ENCODE measurements around the gene NTNG2. TPM values are rescaled to one million over a fixed set of nuclear protein-coding genes. Genes with fewer than 3 reads are reported as not detected.

Gene NTNG2
- total RNA-seq, 4 donors from 2014 or later: 0.44 to 1.2 (median 0.75) TPM

- no peak overlapping the region for H3K4me3 ChIP-seq (replicated peaks in 1 of 3)
- peaks cover 7 to 9% of the 10 kb centered on the region in 2 donors for H3K4me1 ChIP-seq
- intact Hi-C loops (cut with DNase I): no loop called here
- TF ChIP-seq CTCF (IDR thresholded peaks at IDR 0.05) (no peak), POLR2A (IDR thresholded peaks at IDR 0.05) (no peak)
- no peak overlapping the region for H3K27ac ChIP-seq
- peaks cover 43 to 51% of the 10 kb centered on the region in 2 donors for H3K36me3 ChIP-seq
- 91 to 93% methylated on average over 13 of the region's 13 CpGs for WGBS, 2 donors
- no peaks in the 10 kb centered on the region for H3K9me3 ChIP-seq
- no peaks in the 10 kb centered on the region for H3K27me3 ChIP-seq
- no peak for DNase-seq
Observed at GRCh38 chr9:132293145-132293721, 131.4 kb downstream of the NTNG2 start.

Other genes with a start within 250 kb of the NTNG2 start
- 10 to 100 TPM; 15.3 to 19.5 (median 16.7) TPM for gene MED27, start 82.2 kb upstream of the NTNG2 start, total RNA-seq
- 100 to 1,000 TPM; 132 to 192 (median 170) TPM for gene SETX, start 192.9 kb downstream of the NTNG2 start, total RNA-seq
- gene TTF1, start 244.8 kb downstream of the NTNG2 start, total RNA-seq: 10 to 100 TPM; 10.8 to 19.3 (median 13.6) TPM
- under 1 TPM in 1 of 4 donors, not detected in 3; 0.44 TPM for gene CFAP77, start 248.2 kb downstream of the NTNG2 start, total RNA-seq